Activated CD8-positive, alpha-beta memory T cell treated with anti-CD3 and anti-CD28 coated beads, Interleukin-2, amount 50 U/mL, for 1 hour (primary cell): ENCODE results near the gene TRIP13.
"Not testable (repeated sequence)": the region's sequence is repeated elsewhere in the genome, so short reads cannot be mapped to it uniquely, and the experiment has no call there.

Experiments
- DNase-seq: peaks from one replicate; pipeline ENCODE4 v3.0.0-alpha.2; 2020; ENCODE audit errors: extremely low read depth

TRIP13 gene

DNA sequence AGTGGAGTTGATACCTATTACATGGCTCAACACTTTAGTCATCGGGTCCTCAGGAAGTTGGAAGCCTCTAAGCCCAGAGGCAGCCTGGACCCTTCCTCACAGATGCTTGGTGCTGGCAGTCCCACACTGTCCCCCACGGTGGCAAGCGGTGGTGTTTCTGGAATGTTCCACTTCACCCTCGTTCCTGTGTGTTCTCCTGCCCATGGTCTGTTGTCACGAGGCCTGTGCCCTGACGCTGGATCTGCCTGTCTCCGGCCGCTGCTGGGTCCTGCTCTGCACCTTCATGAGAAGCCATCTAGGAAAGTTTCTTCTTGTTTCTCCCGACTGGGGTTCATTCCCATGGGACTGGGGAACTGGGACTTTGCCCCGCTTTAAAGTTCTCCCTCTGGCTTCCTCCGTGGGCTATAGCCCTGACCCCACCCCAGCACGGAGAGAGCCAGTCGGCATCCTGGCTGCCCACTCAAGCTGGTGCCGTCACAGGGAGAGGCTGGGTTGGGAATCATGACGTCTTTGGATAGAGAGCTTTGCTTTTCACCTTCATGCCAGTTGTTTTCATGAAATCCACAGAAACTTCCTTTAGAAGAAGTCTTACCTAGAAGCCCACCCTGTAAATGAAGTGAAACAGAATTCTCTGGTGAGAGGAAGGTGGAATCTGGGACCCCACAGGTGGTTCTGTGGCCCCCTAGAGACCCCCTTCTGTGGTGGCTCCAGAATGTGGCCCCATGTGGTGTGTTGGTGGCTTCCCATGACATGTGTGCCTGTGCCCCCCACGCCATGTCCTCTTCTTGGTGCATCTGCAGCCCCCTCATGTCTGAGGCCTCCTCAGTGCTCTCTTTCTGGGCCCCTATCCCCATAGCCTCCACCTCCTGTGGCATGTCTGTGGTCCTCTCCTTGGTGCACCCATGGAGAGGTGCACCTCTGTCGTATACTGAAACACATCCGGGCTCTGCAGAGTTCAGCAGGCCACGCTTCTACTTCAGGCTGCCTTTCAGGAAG, 43.8 kb downstream of the TRIP13 start:
- no peak for DNase-seq

- DNase-seq: no peak
Observed at GRCh38 chr5:937151-937924, 44.7 kb downstream of the TRIP13 start.

DNA sequence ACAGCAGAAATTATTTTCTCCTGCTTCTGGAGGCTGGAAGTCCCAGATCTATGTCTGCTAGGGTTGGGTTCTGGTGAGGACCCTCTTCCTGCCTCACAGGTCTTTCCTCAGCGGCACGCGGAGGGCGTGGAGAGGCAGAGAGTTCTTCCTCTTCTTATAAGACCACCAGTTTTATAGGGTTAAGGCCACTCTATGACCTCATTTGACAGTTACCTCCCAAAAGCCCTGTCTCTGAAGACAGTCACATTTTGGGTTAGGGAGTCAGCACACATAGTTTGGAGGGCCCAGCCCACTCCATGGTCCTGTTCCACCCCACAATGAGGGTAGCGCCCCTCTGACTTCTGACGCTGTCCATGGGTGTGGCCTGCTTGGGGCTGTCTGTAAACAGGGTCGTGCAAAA, 46.7 kb downstream of the TRIP13 start:
- DNase-seq: no peak

GRCh38 chr5:940741-941140, 48.1 kb downstream of the TRIP13 start:
- not testable (repeated sequence) for DNase-seq

DNA sequence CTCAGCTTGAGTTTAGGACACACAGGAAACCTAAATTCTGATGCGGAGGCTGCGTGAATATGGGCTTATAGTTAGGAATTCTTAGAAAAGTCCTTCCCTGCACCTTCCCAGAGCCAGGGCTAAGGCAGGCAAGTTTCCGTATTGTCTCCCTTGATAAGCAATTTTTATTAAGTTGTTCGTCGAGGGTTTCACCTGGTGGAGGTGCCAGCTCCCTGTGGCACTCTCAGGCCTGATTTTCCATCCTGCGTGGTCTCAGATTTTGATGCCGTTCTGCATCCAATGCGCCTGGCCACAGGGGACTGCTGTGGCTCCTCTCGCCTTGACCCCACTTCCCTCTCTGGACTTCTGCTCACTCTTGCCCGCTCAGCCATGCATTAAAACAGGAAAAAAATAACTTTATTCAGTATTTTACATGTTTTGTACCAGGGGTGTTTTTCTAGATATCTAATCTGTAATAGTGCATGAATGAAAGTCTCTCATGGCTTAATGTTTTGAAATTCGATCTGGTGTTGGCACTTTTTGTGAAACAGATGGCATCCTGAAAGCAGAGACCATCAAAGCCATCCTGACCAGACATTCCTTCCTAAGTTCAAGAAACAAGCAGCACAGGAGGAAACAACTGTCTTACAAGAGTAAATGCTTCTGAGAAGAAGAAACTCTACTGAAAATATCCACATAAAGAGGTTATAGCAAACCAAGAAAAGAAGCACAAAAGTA, 50.7 kb downstream of the TRIP13 start:
- DNase-seq: no peak

DNA sequence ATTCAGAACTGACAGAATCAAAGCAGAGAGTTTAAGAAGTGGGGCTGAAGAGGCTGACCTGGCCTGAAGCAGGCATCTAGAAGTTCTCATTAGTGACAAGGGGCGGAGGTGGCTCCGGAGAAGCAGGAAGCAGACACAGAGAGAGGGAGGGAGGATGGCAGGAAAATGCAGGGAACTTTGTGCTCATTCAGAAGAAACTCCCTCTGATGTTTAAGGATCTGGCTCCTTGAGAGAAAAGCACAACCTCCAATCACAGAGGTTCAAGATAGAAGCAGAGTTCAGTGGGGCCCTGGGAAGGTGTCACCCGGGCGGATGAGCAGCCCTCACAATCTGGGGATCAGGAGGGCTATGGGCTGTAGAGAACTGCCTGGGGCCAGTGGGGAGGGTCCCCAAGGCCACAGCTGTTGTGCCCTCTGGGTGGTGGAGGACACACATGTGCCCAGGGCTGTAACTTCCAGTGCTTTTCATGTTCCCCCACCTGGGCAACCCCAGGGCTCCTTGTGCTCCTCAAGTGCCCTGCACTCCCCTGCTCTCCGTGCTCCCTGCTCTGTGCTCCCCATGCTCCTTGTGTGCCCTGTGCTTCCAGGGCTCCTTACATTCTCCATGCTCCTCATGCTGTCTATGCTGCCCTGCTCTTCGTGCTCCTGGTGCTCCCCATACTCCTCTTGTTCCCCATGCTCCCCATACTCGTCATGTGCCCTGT, 51.4 kb downstream of the TRIP13 start:
- no peak for DNase-seq

DNA sequence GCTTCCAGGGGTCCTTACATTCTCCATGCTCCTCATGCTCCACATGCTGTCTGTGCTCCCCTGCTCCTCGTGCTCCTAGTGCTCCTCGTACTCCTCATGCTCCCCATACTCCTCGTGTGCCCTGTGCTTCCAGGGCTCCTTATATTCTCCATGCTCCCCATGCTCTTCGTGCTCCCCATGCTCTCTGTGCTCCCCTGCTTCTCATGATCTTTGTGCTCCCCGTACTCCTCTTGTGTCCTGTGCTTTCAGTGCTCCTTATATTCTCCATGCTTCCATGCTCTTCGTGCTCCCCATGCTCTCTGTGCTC, 51.9 kb downstream of the TRIP13 start:
- no peak for DNase-seq

GRCh38 chr5:944992-945685, 52.5 kb downstream of the TRIP13 start:
- no peak for DNase-seq

- no peak for DNase-seq
Observed at GRCh38 chr5:945691-946551, 53.2 kb downstream of the TRIP13 start.

GRCh38 chr5:946720-947625, 54.3 kb downstream of the TRIP13 start:
- DNase-seq: no peak

- DNase-seq: no peak
Observed at GRCh38 chr5:947626-948471, 55.2 kb downstream of the TRIP13 start.

DNA sequence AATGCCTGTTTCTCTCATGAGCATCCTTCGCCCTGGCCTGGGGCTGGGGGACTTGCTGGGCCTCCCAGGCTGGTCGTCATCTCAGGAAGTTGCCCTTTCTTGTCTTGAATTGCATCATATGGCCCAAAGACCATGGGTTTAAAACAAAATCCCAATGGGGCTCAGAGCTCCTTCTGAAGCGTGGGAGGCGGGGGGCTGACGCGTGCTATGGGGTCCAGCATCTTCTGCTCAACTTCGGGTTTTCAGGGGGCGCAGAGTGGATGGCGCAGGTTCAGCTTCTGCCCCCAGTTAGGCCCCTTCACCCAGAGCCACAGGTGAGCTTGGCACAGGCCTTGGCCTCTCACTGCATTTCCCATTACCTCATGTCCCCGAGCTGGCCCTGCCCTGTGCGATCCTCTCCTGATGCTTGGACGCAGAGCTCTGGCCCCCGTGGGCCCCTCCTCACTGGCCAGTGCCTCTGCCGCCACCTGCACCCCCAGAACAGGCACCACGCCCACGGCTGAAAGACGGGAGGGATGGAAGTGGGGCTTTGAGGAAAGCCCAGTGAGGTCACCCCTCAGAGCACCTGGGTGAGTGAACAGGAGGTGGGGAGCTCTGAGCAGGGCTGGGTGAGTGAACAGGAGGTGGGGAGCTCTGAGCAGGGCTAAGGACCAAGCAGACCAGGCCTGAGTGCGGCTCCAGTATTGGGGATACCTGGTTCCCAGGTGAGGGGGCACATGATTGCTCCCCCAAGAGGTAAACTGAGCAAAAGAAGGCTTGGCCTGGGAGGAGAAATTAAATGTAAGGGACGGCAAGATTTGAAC, 56.0 kb downstream of the TRIP13 start:
- no peak for DNase-seq

GRCh38 chr5:949275-949543, 56.5 kb downstream of the TRIP13 start:
- no peak for DNase-seq

DNA sequence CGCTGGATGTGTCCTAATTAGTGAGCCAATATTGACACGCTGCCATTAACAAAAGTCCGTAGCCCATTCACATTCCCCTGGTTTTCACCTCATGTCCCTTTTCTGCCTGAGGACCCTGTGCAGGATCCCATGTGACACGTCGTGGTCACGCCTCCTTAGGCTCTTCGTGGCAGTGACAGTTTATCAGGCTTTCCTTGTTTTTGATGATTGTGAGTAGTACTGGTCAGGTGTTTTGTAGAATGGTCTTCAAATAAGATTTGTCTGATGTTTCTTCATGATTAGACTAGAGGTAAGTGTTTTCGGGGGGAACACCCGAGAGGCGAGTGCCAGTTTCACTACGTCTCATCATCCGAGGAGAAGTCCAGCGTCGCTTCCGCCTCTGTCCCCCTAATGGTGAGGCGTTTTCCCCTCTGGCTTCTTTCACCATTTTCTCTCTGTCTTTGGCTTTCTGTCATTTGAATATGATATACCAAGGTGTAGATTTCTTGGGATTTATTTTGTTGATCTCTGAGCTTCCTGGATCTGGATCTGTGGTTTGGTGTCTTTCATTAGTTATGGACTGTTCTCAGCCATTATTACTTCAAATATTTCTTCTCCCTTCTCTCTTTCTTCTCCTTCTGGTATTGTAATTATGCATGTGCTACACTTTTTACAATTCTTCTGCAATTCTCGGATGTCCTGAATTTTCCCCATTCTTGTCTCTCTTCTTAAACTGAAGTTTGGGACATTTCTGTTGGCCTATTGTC, 57.3 kb downstream of the TRIP13 start:
- no peak for DNase-seq

DNA sequence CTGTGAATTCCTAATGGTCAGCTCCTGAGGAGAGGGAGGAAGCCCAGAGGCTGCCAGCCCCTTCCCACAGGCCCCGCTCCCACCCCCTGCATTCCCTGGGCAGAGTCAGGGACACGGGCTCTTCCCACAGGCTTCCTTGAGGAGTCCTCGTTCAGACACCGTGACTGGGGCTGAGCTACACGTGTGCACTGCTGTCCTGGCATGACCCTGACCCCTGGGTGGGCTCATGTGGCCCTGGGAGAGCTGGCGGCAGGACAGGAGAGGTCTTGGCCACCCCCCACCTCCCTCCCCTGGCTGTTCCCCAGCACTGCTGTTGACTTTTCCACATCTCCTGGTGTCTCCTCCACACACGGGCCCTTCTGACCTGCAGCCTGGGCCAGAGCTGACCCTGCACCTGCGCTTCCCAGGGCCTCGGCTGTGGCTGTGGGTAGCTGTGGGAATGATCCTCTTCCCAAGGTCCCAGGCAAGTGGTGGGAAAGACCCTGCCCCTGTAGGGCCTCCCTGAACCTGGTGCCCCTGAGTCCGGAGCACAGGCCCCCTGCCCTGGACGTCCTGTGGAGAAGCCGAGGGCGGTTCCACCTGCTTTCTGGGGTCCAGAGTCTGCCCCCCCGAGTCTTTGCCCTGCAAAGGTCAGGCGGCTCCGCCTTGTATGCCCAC, 59.4 kb downstream of the TRIP13 start:
- DNase-seq: no peak

GRCh38 chr5:952597-953271, 60.0 kb downstream of the TRIP13 start:
- no peak for DNase-seq
